A673 (cell line): ENCODE measurements around the gene NAA30. TPM values are rescaled to one million over a fixed set of nuclear protein-coding genes. Genes with fewer than 3 reads are reported as not detected.

Experiments
- BruUV-seq: library from RNA; stranded (reverse); fragments of 400-500 nt; replicated peaks from 2 replicates; lab custom pipeline; 2021; lab: Mats Ljungman, UMichigan
- CTCF ChIA-PET: fragments of 300-600 bp; sonication (Branson Sonifier 250); formaldehyde crosslinking; loops from one replicate; lab custom pipeline; 2022; ENCODE audit warnings: antibody characterized with exemption; lab: Charles Lee
- POLR2A ChIA-PET: fragments of 300-600 bp; sonication (Branson Sonifier 250); formaldehyde crosslinking; loops from one replicate; lab custom pipeline; 2022; ENCODE audit warnings: antibody characterized with exemption; ENCODE audit not compliant: low non-redundant PET; lab: Charles Lee
- DNase-seq: peaks from one replicate; pipeline ENCODE4 v3.0.0-alpha.2; 2015; ENCODE audit warnings: low spot score
- H3K27ac ChIP-seq: fragments of 200-600 bp; sonication (generic); 2 replicates; pipeline ENCODE4 v1.5.1; 2016; ENCODE audit warnings: mixed run types, low read depth, mild to moderate bottlenecking, mixed read lengths, antibody characterized with exemption, low read length; ENCODE audit not compliant: poor library complexity, severe bottlenecking
- H3K27me3 ChIP-seq: fragments of 200-600 bp; sonication (generic); replicated peaks from 2 replicates; pipeline ENCODE4 v1.6.1; 2017; ENCODE audit warnings: mixed run types, low read depth, mild to moderate bottlenecking, mixed read lengths, antibody characterized with exemption, low read length; ENCODE audit not compliant: insufficient read depth, poor library complexity
- H3K36me3 ChIP-seq: fragments of 200-600 bp; sonication (generic); 2 replicates; pipeline ENCODE4 v1.6.1; 2016; ENCODE audit warnings: mixed run types, mild to moderate bottlenecking, mixed read lengths, antibody characterized with exemption, low read length; ENCODE audit not compliant: insufficient read depth, poor library complexity, severe bottlenecking
- H3K4me1 ChIP-seq: fragments of 200-600 bp; sonication (generic); 2 replicates; pipeline ENCODE4 v1.6.1; 2017; ENCODE audit warnings: mixed run types, mild to moderate bottlenecking, mixed read lengths, antibody characterized with exemption, low read length; ENCODE audit not compliant: insufficient read depth, poor library complexity, severe bottlenecking
- H3K4me3 ChIP-seq: fragments of 200-600 bp; sonication (generic); 2 replicates; pipeline ENCODE4 v1.5.1; 2016; ENCODE audit warnings: low read depth, mixed run types, mild to moderate bottlenecking, mixed read lengths, low read length; ENCODE audit not compliant: poor library complexity, severe bottlenecking
- H3K9me3 ChIP-seq: fragments of 200-600 bp; sonication (generic); 2 replicates; pipeline ENCODE4 v1.6.1; 2016; ENCODE audit warnings: mixed run types, low read depth, mild to moderate bottlenecking, mixed read lengths, antibody characterized with exemption, low read length; ENCODE audit not compliant: poor library complexity, severe bottlenecking
- EZH2 ChIP-seq: fragments of 200-600 bp; sonication (generic); IDR thresholded peaks from 2 replicates; pipeline ENCODE4 v1.6.1; 2017; ENCODE audit warnings: borderline replicate concordance, low read depth, mild to moderate bottlenecking, mixed read lengths, antibody characterized with exemption, low read length; ENCODE audit not compliant: poor library complexity, severe bottlenecking
- intact Hi-C: fragments of 100-400 bp; cut with micrococcal nuclease; formaldehyde crosslinking; loops from one replicate; pipeline ENCODE4 v1.10.0; 2022; ENCODE audit not compliant: unreplicated experiment
- total RNA-seq: library from RNA; stranded (reverse); gene quantifications from 2 replicates; pipeline ENCODE4 v1.2.3, GENCODE V29; 2021
- TF ChIP-seq, protein P1 (sequence below): fragments of 300-800, 200-600 bp; sonication (generic); conservative IDR thresholded peaks from 2 replicates; pipeline ENCODE4 v1.5.1; 2017; ENCODE audit warnings: low read depth, mild to moderate bottlenecking, antibody characterized with exemption, low read length, moderate library complexity, mixed read lengths

The NAA30 gene
- total RNA-seq, 1 experiment from 2014 or later = 34.3 TPM

DNA sequence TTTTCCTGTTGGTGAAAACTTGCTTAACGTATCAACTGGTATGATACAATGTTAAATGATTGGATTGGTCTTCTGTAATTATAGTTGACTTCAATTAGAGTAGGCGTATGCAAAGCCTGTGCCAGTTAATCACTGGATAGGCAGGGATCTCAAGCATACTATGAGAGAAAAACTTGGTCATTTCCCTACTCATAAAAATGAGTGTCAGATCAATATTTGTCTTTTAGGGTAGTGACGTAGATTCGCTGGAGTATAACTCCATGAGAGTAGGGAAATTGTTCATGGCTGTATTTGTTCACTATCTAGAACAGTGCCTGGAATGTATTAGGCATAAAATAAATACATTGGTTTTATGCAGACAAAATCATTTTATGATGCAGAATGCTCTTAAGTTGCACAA, 28.6 kb downstream of the NAA30 start:
- DNase-seq = no peak
- Histone ChIP-seq H3K27me3 (no peaks in the 10 kb centered on the region), H3K36me3 (no peaks in the 10 kb centered on the region), H3K9me3 (no peaks in the 10 kb centered on the region), H3K4me1 (no peaks in the 10 kb centered on the region), H3K4me3 (no peak overlapping the region), H3K27ac (no peak overlapping the region)
- intact Hi-C loops = no loop called here
- ChIA-PET CTCF (no interaction called here), POLR2A (no interaction called here)
- TF ChIP-seq EZH2 = no peak
- TF ChIP-seq, protein P1, sequence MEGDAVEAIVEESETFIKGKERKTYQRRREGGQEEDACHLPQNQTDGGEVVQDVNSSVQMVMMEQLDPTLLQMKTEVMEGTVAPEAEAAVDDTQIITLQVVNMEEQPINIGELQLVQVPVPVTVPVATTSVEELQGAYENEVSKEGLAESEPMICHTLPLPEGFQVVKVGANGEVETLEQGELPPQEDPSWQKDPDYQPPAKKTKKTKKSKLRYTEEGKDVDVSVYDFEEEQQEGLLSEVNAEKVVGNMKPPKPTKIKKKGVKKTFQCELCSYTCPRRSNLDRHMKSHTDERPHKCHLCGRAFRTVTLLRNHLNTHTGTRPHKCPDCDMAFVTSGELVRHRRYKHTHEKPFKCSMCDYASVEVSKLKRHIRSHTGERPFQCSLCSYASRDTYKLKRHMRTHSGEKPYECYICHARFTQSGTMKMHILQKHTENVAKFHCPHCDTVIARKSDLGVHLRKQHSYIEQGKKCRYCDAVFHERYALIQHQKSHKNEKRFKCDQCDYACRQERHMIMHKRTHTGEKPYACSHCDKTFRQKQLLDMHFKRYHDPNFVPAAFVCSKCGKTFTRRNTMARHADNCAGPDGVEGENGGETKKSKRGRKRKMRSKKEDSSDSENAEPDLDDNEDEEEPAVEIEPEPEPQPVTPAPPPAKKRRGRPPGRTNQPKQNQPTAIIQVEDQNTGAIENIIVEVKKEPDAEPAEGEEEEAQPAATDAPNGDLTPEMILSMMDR = no peak
- BruUV-seq = no TSS peak

DNA sequence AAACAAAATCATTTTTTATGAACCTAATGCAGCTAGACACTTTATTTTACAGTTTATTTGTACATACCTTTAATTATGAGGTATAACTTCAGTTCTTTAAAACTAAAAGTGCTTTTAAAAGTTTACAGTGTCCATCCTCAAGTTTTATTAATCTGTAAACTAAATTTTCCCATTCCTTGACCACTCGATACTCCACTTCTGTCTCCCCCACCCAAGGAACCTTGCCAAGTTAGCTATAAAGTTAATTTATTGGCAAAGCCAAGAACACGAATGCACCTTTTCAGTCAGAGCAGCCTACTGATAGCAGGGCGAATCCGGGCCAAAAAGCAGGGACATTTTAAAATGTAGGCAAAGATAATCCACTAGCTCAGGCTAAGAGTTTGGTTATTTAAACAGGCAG, 29.6 kb downstream of the NAA30 start:
- BruUV-seq = no TSS peak
- no peak for DNase-seq
- Histone ChIP-seq H3K4me1 (no peaks in the 10 kb centered on the region), H3K4me3 (no peak overlapping the region), H3K27me3 (no peaks in the 10 kb centered on the region), H3K9me3 (no peaks in the 10 kb centered on the region), H3K36me3 (no peaks in the 10 kb centered on the region), H3K27ac (no peak overlapping the region)
- intact Hi-C loops = no loop called here
- CTCF ChIA-PET = no interaction called here
- POLR2A ChIA-PET = no interaction called here
- TF ChIP-seq, protein P1 = no peak
- TF ChIP-seq EZH2 = no peak

DNA sequence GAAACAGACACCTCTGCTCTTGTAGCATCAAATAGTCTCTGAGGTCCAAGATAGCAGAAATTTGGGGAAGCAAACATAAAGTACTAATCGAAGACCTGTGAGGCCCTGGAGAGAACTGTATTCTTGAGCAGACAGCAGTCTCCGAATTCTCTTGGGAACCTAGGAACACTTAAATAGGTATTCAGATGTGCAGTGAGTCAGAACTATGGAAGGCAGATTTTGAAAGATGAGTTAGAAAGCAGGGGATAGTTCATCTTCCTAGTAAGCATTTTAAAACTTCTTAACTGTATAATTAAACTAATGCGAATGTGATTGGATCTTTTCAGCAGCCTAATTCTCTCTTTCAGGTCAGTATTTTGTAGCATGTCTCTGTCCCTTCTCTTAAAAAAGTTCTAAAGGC, 30.6 kb downstream of the NAA30 start:
- ChIA-PET POLR2A (no interaction called here), CTCF (no interaction called here)
- no peak for TF ChIP-seq EZH2
- TF ChIP-seq, protein P1 = no peak
- no peaks in the 10 kb centered on the region for H3K36me3 ChIP-seq
- BruUV-seq = no TSS peak
- intact Hi-C loops = no loop called here
- H3K9me3 ChIP-seq = no peaks in the 10 kb centered on the region
- DNase-seq = no peak
- no peak overlapping the region for H3K4me3 ChIP-seq
- no peaks in the 10 kb centered on the region for H3K27me3 ChIP-seq
- no peaks in the 10 kb centered on the region for H3K4me1 ChIP-seq
- no peak overlapping the region for H3K27ac ChIP-seq
